HCT116 (cell line): ENCODE results near the gene LTA4H.

Experiments
- CTCF ChIP-seq, 3 experiments: fragments of 200-600 bp in 1 of 3; sonication (generic) in 1 of 3; IDR thresholded peaks in 2 of 3; conservative IDR thresholded peaks in 1 of 3; 2 replicates each; pipeline ENCODE4 v1.5.1; 2012 to 2017; ENCODE audit warnings: low read depth in 2 of 3, low read length in 2 of 3, antibody characterized with exemption in 1 of 3, borderline replicate concordance in 1 of 3, control low read depth in 1 of 3, mild to moderate bottlenecking in 1 of 3, mixed read lengths in 1 of 3, mixed run types in 1 of 3, moderate library complexity in 1 of 3; ENCODE audit not compliant: insufficient read depth in 1 of 3
- EGR1 ChIP-seq: IDR thresholded peaks from 2 replicates; pipeline ENCODE4 v1.6.1; 2012; ENCODE audit warnings: low read depth
- JUND ChIP-seq: IDR thresholded peaks from 2 replicates; pipeline ENCODE4 v1.6.1; 2012

GRCh38 chr12:95993907-95994306 is 41.5 kb downstream of the LTA4H start:
- TF ChIP-seq EGR1, result no peak
- TF ChIP-seq CTCF (IDR thresholded peaks at IDR 0.05 in 2 of 3, conservative IDR thresholded peaks at IDR 0.05 in 1 of 3; ENCODE audit: borderline replicate concordance in 1 of 3, insufficient read depth in 1 of 3, low read depth in 2 of 3, low read length in 2 of 3), result no peak
- TF ChIP-seq JUND, result no peak
